ENCODE measurements around the gene PRKG1. TPM values are rescaled to one million over a fixed set of nuclear protein-coding genes. Genes with fewer than 3 reads are reported as not detected.

The PRKG1 gene
- total RNA-seq, 1 donor from 2014 or later = 50.2 TPM

- Histone ChIP-seq H3K4me3 (no peak overlapping the region), H3K27ac (no peak overlapping the region), H3K27me3 (no peaks in the 10 kb centered on the region), H3K9me3 (no peaks in the 10 kb centered on the region), H3K36me3 (no peaks in the 10 kb centered on the region), H3K4me1 (no peaks in the 10 kb centered on the region)
- TF ChIP-seq CTCF (IDR thresholded peaks at IDR 0.05) = no peak
- intact Hi-C loops (cut with DNase I) = no loop called here
- no peak for DNase-seq (ENCODE audit: low spot score in 2 of 2)
Measured at GRCh38 chr10:52322936-52323335, 1248.6 kb downstream of the PRKG1 start.

DNA sequence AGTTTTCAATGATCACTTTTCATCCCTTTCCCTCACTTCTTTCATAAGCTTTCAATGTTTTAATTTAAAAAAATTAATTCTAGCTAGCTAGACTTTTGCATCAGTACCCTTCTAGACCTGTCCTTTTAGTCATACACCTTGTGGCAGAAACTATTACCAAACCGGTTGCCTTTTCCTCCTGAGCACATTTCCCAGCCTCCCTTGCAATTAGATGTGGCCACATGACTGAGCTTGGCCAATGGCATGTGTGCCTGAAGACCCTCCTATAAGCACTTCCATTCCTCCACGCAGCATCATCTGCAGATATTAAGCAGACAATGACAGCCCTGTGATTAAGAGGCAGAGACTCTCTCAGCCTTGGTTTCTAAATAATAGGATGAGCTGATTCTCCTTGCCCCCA is 1252.1 kb downstream of the PRKG1 start:
- DNase-seq (ENCODE audit: low spot score in 2 of 2) = no peak
- Histone ChIP-seq H3K4me1 (no peaks in the 10 kb centered on the region), H3K27ac (no peak overlapping the region), H3K9me3 (no peaks in the 10 kb centered on the region), H3K27me3 (no peaks in the 10 kb centered on the region), H3K4me3 (no peak overlapping the region), H3K36me3 (no peaks in the 10 kb centered on the region)
- no peak for TF ChIP-seq CTCF (IDR thresholded peaks at IDR 0.05)
- intact Hi-C loops (cut with DNase I) = no loop called here

DNA sequence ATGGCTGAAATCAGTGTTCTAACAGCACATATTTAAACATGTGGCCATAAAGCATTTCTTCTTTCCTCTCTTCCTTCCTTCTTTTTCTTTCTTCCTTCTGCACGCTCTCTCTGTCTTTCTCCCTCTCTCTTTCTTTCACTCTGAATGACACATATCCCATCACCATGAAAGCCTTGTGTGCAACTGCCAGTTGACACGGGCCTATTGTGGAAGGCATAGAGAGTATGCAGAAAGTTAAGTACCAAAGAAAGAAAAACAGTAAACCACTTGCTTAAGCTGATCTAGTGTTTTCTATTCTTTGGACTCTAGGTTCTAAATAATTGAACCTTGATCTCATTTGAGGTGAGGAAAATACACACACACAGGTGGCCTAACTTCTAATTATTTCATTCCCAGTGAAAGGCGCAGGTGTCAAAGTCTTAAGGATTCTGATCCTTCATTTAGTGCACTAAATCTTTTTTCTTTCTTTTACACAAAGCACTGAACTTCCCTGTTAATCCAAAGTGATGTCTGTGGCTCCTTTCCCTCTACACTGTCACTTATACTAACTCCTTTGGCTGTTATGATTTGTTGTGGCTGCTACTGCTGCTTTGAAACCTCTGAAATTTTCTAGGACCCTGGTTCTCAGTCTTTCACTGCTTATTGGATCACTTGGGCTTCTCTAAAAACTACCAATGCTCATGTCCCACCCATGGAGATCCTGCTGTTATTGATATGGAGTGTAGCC is 1257.5 kb downstream of the PRKG1 start:
- Histone ChIP-seq H3K9me3 (no peaks in the 10 kb centered on the region), H3K36me3 (no peaks in the 10 kb centered on the region), H3K4me1 (no peaks in the 10 kb centered on the region), H3K4me3 (no peak overlapping the region), H3K27me3 (no peaks in the 10 kb centered on the region), H3K27ac (no peak overlapping the region)
- TF ChIP-seq CTCF (IDR thresholded peaks at IDR 0.05) = no peak
- intact Hi-C loops (cut with DNase I) = no loop called here
- no peak for DNase-seq (ENCODE audit: low spot score in 2 of 2)

DNA sequence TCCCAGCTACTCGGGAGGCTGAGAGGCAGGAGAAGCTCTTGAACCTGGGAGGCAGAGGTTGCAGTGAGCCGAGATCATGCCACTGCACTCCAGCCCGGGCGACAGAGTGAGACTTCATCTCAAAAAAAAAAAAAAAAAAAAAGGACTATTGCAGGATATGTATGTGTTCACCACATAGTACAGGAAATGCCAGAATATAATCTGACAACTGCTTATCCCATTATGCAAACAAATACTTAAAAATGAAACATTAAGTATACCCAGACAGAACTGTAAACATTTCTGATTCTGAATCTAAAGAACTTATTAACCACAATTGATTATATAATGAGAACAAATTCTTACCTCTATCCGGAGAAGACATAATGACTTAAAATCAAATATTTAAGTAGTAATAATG is 1258.5 kb downstream of the PRKG1 start:
- Histone ChIP-seq H3K27me3 (no peaks in the 10 kb centered on the region), H3K4me3 (no peak overlapping the region), H3K36me3 (no peaks in the 10 kb centered on the region), H3K9me3 (no peaks in the 10 kb centered on the region), H3K4me1 (no peaks in the 10 kb centered on the region), H3K27ac (no peak overlapping the region)
- intact Hi-C loops (cut with DNase I) = no loop called here
- DNase-seq (ENCODE audit: low spot score in 2 of 2) = no peak
- TF ChIP-seq CTCF (IDR thresholded peaks at IDR 0.05) = no peak

DNA sequence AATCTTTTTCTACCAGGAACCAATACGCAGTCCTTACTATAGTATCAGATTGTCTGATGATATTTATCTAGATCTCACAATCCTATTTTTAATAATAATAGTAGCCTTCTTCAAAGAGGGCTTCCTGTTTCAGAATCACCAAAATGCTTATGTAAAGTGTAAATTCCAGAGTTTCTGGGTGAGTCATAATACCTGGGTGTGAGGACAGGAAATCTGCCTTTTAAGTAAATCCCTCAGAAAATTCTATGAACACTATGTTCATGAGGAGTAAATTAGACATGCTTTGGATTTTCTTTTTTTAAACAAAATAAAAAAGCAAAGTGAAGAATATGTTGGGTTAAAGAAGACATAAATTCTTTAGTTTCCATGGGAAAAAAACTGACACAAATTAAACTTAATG is 1260.3 kb downstream of the PRKG1 start:
- Histone ChIP-seq H3K9me3 (no peaks in the 10 kb centered on the region), H3K4me1 (no peaks in the 10 kb centered on the region), H3K27me3 (no peaks in the 10 kb centered on the region), H3K4me3 (no peak overlapping the region), H3K36me3 (no peaks in the 10 kb centered on the region), H3K27ac (no peak overlapping the region)
- DNase-seq (ENCODE audit: low spot score in 2 of 2) = no peak
- TF ChIP-seq CTCF (IDR thresholded peaks at IDR 0.05) = no peak
- intact Hi-C loops (cut with DNase I) = no loop called here

DNA sequence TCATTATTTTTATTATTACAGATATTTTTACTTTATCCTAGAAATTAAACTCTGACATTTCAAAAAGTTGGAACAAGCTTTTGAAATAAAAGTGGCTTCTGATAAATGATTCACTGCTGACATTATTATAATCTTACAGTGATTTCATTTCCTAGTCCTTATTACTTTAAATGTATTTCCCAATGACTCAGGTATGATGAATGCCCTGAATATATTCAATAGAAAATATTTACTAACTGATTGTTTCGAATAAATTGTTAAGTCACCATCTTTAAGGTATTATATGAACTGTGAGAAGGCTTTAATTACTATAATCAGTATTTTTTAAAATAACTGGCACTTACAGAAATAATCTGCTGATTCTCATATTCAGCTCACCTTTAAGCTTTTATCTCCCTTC is 1261.4 kb downstream of the PRKG1 start:
- Histone ChIP-seq H3K4me3 (no peak overlapping the region), H3K27me3 (no peaks in the 10 kb centered on the region), H3K9me3 (no peaks in the 10 kb centered on the region), H3K4me1 (no peaks in the 10 kb centered on the region), H3K27ac (no peak overlapping the region), H3K36me3 (no peaks in the 10 kb centered on the region)
- no peak for TF ChIP-seq CTCF (IDR thresholded peaks at IDR 0.05)
- no peak for DNase-seq (ENCODE audit: low spot score in 2 of 2)
- intact Hi-C loops (cut with DNase I) = no loop called here
